Measurements from ENCODE around the gene GPR68.

Gene GPR68

GRCh38 chr14:91235841-91236240 lies 8.7 kb downstream of the GPR68 start:
- Histone ChIP-seq H3K4me2 (ENCODE audit: low read depth, low read length) (no peak overlapping the region), H3K79me2 (ENCODE audit: low read length) (no peaks in the 10 kb centered on the region)
- no peak for DNase-seq

GRCh38 chr14:91234791-91235114 lies 9.8 kb downstream of the GPR68 start:
- TF ChIP-seq EZH2 (optimal IDR thresholded peaks at IDR 0.05; ENCODE audit: low read depth, low read length) = no peak
- H3K79me2 ChIP-seq (ENCODE audit: low read length) = no peaks in the 10 kb centered on the region
- no peaks in the 10 kb centered on the region for H3K9me2 ChIP-seq (replicated peaks; ENCODE audit: insufficient read depth, low read length)
- no peak overlapping the region for H3K4me3 ChIP-seq (ENCODE audit: low read length)
- no peaks in the 10 kb centered on the region for H3F3A ChIP-seq (ENCODE audit: insufficient read depth, low read length)
- DNase-seq = no peak
- H3K27me3 ChIP-seq (replicated peaks; ENCODE audit: insufficient read depth, low read length) = no peaks in the 10 kb centered on the region
- H3K4me2 ChIP-seq (ENCODE audit: low read depth, low read length) = no peak overlapping the region
- no peaks in the 10 kb centered on the region for H3K36me3 ChIP-seq (replicated peaks; ENCODE audit: insufficient read depth, low read length)
- H3K4me1 ChIP-seq (ENCODE audit: low read length) = peaks cover 10% of the 10 kb centered on the region
- H3K27ac ChIP-seq (ENCODE audit: low read length) = no peak overlapping the region
- H4K20me1 ChIP-seq (ENCODE audit: insufficient read depth, low read length) = no peaks in the 10 kb centered on the region
- no peak overlapping the region for H3K9ac ChIP-seq (ENCODE audit: low read length)
- H3K9me3 ChIP-seq (replicated peaks; ENCODE audit: insufficient read depth, low read length) = no peaks in the 10 kb centered on the region
- H2AFZ ChIP-seq (ENCODE audit: low read length) = no peak overlapping the region

More at GRCh38 chr14:91235841-91236240, 8.7 kb downstream of the GPR68 start:
- Histone ChIP-seq H3K4me3 (ENCODE audit: low read length) (no peak overlapping the region), H3F3A (ENCODE audit: insufficient read depth, low read length) (no peaks in the 10 kb centered on the region), H2AFZ (ENCODE audit: low read length) (no peak overlapping the region), H3K27me3 (replicated peaks; ENCODE audit: insufficient read depth, low read length) (no peaks in the 10 kb centered on the region), H3K36me3 (replicated peaks; ENCODE audit: insufficient read depth, low read length) (no peaks in the 10 kb centered on the region), H3K9ac (ENCODE audit: low read length) (no peak overlapping the region), H3K27ac (ENCODE audit: low read length) (no peak overlapping the region), H3K9me2 (replicated peaks; ENCODE audit: insufficient read depth, low read length) (no peaks in the 10 kb centered on the region), H3K4me1 (ENCODE audit: low read length) (no peaks in the 10 kb centered on the region), H4K20me1 (ENCODE audit: insufficient read depth, low read length) (no peaks in the 10 kb centered on the region), H3K9me3 (replicated peaks; ENCODE audit: insufficient read depth, low read length) (no peaks in the 10 kb centered on the region)
- TF ChIP-seq EZH2phosphoT487 (IDR thresholded peaks at IDR 0.05; ENCODE audit: low read length) (no peak), EZH2 (optimal IDR thresholded peaks at IDR 0.05; ENCODE audit: low read depth, low read length) (no peak)
- TF ChIP-seq, protein P1, sequence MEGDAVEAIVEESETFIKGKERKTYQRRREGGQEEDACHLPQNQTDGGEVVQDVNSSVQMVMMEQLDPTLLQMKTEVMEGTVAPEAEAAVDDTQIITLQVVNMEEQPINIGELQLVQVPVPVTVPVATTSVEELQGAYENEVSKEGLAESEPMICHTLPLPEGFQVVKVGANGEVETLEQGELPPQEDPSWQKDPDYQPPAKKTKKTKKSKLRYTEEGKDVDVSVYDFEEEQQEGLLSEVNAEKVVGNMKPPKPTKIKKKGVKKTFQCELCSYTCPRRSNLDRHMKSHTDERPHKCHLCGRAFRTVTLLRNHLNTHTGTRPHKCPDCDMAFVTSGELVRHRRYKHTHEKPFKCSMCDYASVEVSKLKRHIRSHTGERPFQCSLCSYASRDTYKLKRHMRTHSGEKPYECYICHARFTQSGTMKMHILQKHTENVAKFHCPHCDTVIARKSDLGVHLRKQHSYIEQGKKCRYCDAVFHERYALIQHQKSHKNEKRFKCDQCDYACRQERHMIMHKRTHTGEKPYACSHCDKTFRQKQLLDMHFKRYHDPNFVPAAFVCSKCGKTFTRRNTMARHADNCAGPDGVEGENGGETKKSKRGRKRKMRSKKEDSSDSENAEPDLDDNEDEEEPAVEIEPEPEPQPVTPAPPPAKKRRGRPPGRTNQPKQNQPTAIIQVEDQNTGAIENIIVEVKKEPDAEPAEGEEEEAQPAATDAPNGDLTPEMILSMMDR (IDR thresholded peaks at IDR 0.05; ENCODE audit: low read length) = no peak

GRCh38 chr14:91233936-91234790 lies 10.3 kb downstream of the GPR68 start:
- H3K27me3 ChIP-seq (replicated peaks; ENCODE audit: insufficient read depth, low read length) = no peaks in the 10 kb centered on the region
- no peak overlapping the region for H3K4me2 ChIP-seq (ENCODE audit: low read depth, low read length)
- no peak for TF ChIP-seq EZH2phosphoT487 (IDR thresholded peaks at IDR 0.05; ENCODE audit: low read length)
- TF ChIP-seq, protein P1 (IDR thresholded peaks at IDR 0.05; ENCODE audit: low read length) = no peak
- TF ChIP-seq EZH2 (optimal IDR thresholded peaks at IDR 0.05; ENCODE audit: low read depth, low read length) = no peak
- no peaks in the 10 kb centered on the region for H3K9me3 ChIP-seq (replicated peaks; ENCODE audit: insufficient read depth, low read length)
- DNase-seq = no peak
- H3K4me3 ChIP-seq (ENCODE audit: low read length) = no peak overlapping the region
- no peak overlapping the region for H2AFZ ChIP-seq (ENCODE audit: low read length)
- no peaks in the 10 kb centered on the region for H3F3A ChIP-seq (ENCODE audit: insufficient read depth, low read length)
- H3K9me2 ChIP-seq (replicated peaks; ENCODE audit: insufficient read depth, low read length) = no peaks in the 10 kb centered on the region
- no peak overlapping the region for H3K27ac ChIP-seq (ENCODE audit: low read length)
- no peaks in the 10 kb centered on the region for H3K79me2 ChIP-seq (ENCODE audit: low read length)
- no peak overlapping the region for H3K9ac ChIP-seq (ENCODE audit: low read length)
- H3K4me1 ChIP-seq (ENCODE audit: low read length) = peaks cover 15% of the 10 kb centered on the region
- H3K36me3 ChIP-seq (replicated peaks; ENCODE audit: insufficient read depth, low read length) = no peaks in the 10 kb centered on the region
- H4K20me1 ChIP-seq (ENCODE audit: insufficient read depth, low read length) = no peaks in the 10 kb centered on the region

DNA sequence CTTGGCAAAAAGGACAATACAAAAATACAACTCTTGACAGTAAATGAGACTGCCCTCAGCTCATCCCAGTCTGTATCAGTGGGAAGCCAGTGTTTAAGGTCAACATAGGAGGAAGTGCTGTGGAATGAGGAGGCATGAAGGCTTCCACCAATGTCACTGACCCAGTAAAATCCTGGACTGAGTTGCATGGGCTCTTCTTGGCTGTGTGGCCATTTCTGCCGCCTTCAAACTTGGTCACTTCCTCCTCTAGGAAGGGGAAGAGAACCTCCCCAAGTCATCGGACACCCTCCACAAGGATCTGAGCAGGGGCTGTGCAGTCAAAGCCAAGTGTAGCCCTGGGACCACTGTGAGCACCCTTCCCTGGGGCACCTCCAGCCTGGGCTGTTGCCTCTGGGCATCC lies 11.9 kb downstream of the GPR68 start:
- H3K4me3 ChIP-seq (ENCODE audit: low read length) = no peak overlapping the region
- no peak overlapping the region for H3K9ac ChIP-seq (ENCODE audit: low read length)
- H3K4me2 ChIP-seq (ENCODE audit: low read depth, low read length) = no peak overlapping the region
- DNase-seq = no peak
- no peaks in the 10 kb centered on the region for H3K36me3 ChIP-seq (replicated peaks; ENCODE audit: insufficient read depth, low read length)
- peaks cover 20% of the 10 kb centered on the region for H3K4me1 ChIP-seq (ENCODE audit: low read length)
- H4K20me1 ChIP-seq (ENCODE audit: insufficient read depth, low read length) = no peaks in the 10 kb centered on the region
- H3K27ac ChIP-seq (ENCODE audit: low read length) = no peak overlapping the region
- TF ChIP-seq, protein P1 (IDR thresholded peaks at IDR 0.05; ENCODE audit: low read length) = no peak
- TF ChIP-seq EZH2 (optimal IDR thresholded peaks at IDR 0.05; ENCODE audit: low read depth, low read length) (no peak), EZH2phosphoT487 (IDR thresholded peaks at IDR 0.05; ENCODE audit: low read length) (no peak)
- no peaks in the 10 kb centered on the region for H3K27me3 ChIP-seq (replicated peaks; ENCODE audit: insufficient read depth, low read length)
- H3K9me2 ChIP-seq (replicated peaks; ENCODE audit: insufficient read depth, low read length) = no peaks in the 10 kb centered on the region
- no peak overlapping the region for H2AFZ ChIP-seq (ENCODE audit: low read length)
- H3K79me2 ChIP-seq (ENCODE audit: low read length) = no peaks in the 10 kb centered on the region
- no peaks in the 10 kb centered on the region for H3K9me3 ChIP-seq (replicated peaks; ENCODE audit: insufficient read depth, low read length)
- no peaks in the 10 kb centered on the region for H3F3A ChIP-seq (ENCODE audit: insufficient read depth, low read length)
